H9 (cell line): ENCODE measurements around the gene SERTAD1. TPM values are rescaled to one million over a fixed set of nuclear protein-coding genes. Genes with fewer than 3 reads are reported as not detected.
A peak's percentile ranks its signal among the peaks of the same experiment; 100 is the strongest.

Experiments
- DNase-seq: peaks from one replicate; pipeline ENCODE4 v3.0.0-alpha.2; 2017
- H2AFZ ChIP-seq: one replicate; pipeline ENCODE4 v1.6.1; 2013; ENCODE audit warnings: mild to moderate bottlenecking, low read length, control low read depth, moderate library complexity
- H2AK5ac ChIP-seq: 2 replicates; pipeline ENCODE4 v1.6.1; 2013; ENCODE audit warnings: low read length, control low read depth, mixed read lengths; ENCODE audit not compliant: insufficient read length
- H2BK120ac ChIP-seq: one replicate; pipeline ENCODE4 v1.6.1; 2013; ENCODE audit warnings: low read depth, mild to moderate bottlenecking, low read length, control low read depth, inconsistent platforms; ENCODE audit not compliant: poor library complexity, severe bottlenecking
- H2BK12ac ChIP-seq: 2 replicates; pipeline ENCODE4 v1.6.1; 2013; ENCODE audit warnings: low read length, control low read depth, mixed read lengths, low read depth; ENCODE audit not compliant: insufficient read length
- H2BK15ac ChIP-seq: 2 replicates; pipeline ENCODE4 v1.6.1; 2013; ENCODE audit warnings: low read depth, low read length, control low read depth
- H2BK20ac ChIP-seq: one replicate; pipeline ENCODE4 v1.6.1; 2013; ENCODE audit warnings: low read depth, mild to moderate bottlenecking, low read length, control low read depth, inconsistent platforms; ENCODE audit not compliant: poor library complexity, severe bottlenecking
- H2BK5ac ChIP-seq: 2 replicates; pipeline ENCODE4 v1.6.1; 2013; ENCODE audit warnings: low read length, control low read depth, mixed read lengths; ENCODE audit not compliant: insufficient read length
- H3K14ac ChIP-seq: 2 replicates; pipeline ENCODE4 v1.6.1; 2013; ENCODE audit warnings: low read length, control low read depth; ENCODE audit not compliant: insufficient read depth
- H3K18ac ChIP-seq: 2 replicates; pipeline ENCODE4 v1.6.1; 2013; ENCODE audit warnings: low read depth, mild to moderate bottlenecking, mixed read lengths, low read length, control low read depth; ENCODE audit not compliant: insufficient read length
- H3K23ac ChIP-seq: 2 replicates; pipeline ENCODE4 v1.6.1; 2013; ENCODE audit warnings: low read length, control low read depth, mixed read lengths, low read depth; ENCODE audit not compliant: insufficient read length
- H3K23me2 ChIP-seq: 2 replicates; pipeline ENCODE4 v1.6.1; 2013; ENCODE audit warnings: low read depth, mild to moderate bottlenecking, mixed read lengths, low read length, control low read depth; ENCODE audit not compliant: insufficient read length, poor library complexity, severe bottlenecking
- H3K27ac ChIP-seq: 2 replicates; pipeline ENCODE4 v1.5.1; 2013; ENCODE audit warnings: low read length, control low read depth, mixed read lengths, low read depth; ENCODE audit not compliant: insufficient read length
- H3K27me3 ChIP-seq: 2 replicates; pipeline ENCODE4 v1.6.1; 2013; ENCODE audit warnings: low read length, control low read depth, inconsistent platforms; ENCODE audit not compliant: insufficient read depth
- H3K4ac ChIP-seq: 2 replicates; pipeline ENCODE4 v1.6.1; 2013; ENCODE audit warnings: low read depth, mild to moderate bottlenecking, control low read depth, inconsistent platforms, low read length, moderate library complexity
- H3K4me1 ChIP-seq: 2 replicates; pipeline ENCODE4 v1.6.1; 2013; ENCODE audit warnings: low read length, control low read depth, inconsistent platforms; ENCODE audit not compliant: insufficient read depth
- H3K4me2 ChIP-seq: 2 replicates; pipeline ENCODE4 v1.6.1; 2013; ENCODE audit warnings: low read length, control low read depth, mixed read lengths; ENCODE audit not compliant: insufficient read length, insufficient read depth
- H3K56ac ChIP-seq: 2 replicates; pipeline ENCODE4 v1.6.1; 2013; ENCODE audit warnings: low read depth, mild to moderate bottlenecking, mixed read lengths, low read length, control low read depth; ENCODE audit not compliant: insufficient read length
- H3K79me1 ChIP-seq: 2 replicates; pipeline ENCODE4 v1.6.1; 2013; ENCODE audit warnings: low read depth, mild to moderate bottlenecking, moderate library complexity, low read length, control low read depth, inconsistent platforms; ENCODE audit not compliant: insufficient read depth, poor library complexity, severe bottlenecking
- H3K79me2 ChIP-seq: 2 replicates; pipeline ENCODE4 v1.6.1; 2013; ENCODE audit warnings: low read length, control low read depth, inconsistent platforms; ENCODE audit not compliant: insufficient read depth
- H3K9ac ChIP-seq: 2 replicates; pipeline ENCODE4 v1.6.1; 2013; ENCODE audit warnings: low read length, control low read depth, mixed read lengths; ENCODE audit not compliant: insufficient read length; ENCODE audit errors: extremely low read depth
- H3K9me3 ChIP-seq: one replicate; pipeline ENCODE4 v1.6.1; 2013; ENCODE audit warnings: low read depth, low read length, inconsistent platforms; ENCODE audit not compliant: control insufficient read depth
- H3T11ph ChIP-seq: one replicate; pipeline ENCODE4 v1.6.1; 2013; ENCODE audit warnings: mild to moderate bottlenecking, low read length, control low read depth, inconsistent platforms
- H4K20me1 ChIP-seq: one replicate; pipeline ENCODE4 v1.6.1; 2013; ENCODE audit not compliant: control insufficient read depth, insufficient read length, insufficient read depth
- H4K5ac ChIP-seq: 2 replicates; pipeline ENCODE4 v1.6.1; 2013; ENCODE audit warnings: low read depth, mild to moderate bottlenecking, mixed read lengths, low read length, control low read depth; ENCODE audit not compliant: insufficient read length
- H4K8ac ChIP-seq: replicated peaks from 2 replicates; pipeline ENCODE4 v1.6.1; 2013; ENCODE audit warnings: low read length, control low read depth, mixed read lengths, low read depth; ENCODE audit not compliant: insufficient read length
- H4K91ac ChIP-seq: 2 replicates; pipeline ENCODE4 v1.6.1; 2013; ENCODE audit warnings: low read depth, mild to moderate bottlenecking, moderate library complexity, mixed read lengths, low read length, control low read depth; ENCODE audit not compliant: insufficient read length
- H3K27ac Mint-ChIP-seq, 3 experiments: 2 replicates in 2 of 3; 3 replicates in 1 of 3; pipeline ENCODE4 v1.8.0; 2020 to 2021; ENCODE audit warnings: mixed read lengths in 3 of 3, mild to moderate bottlenecking in 1 of 3, moderate library complexity in 1 of 3
- H3K27me3 Mint-ChIP-seq: 2 replicates; pipeline ENCODE4 v1.8.0; 2021; ENCODE audit warnings: low read depth, mild to moderate bottlenecking, moderate library complexity, mixed read lengths
- H3K36me3 Mint-ChIP-seq, 3 experiments: 2 replicates in 2 of 3; 3 replicates in 1 of 3; pipeline ENCODE4 v1.8.0; 2020 to 2021; ENCODE audit warnings: low read depth in 3 of 3, mixed read lengths in 3 of 3; ENCODE audit not compliant: insufficient read depth in 1 of 3
- H3K4me1 Mint-ChIP-seq, 2 experiments: 2 replicates each; pipeline ENCODE4 v1.8.0; 2020; ENCODE audit warnings: mixed read lengths in 2 of 2
- H3K4me3 Mint-ChIP-seq, 2 experiments: 2 replicates in 1 of 2; 3 replicates in 1 of 2; pipeline ENCODE4 v1.8.0; 2020 to 2021; ENCODE audit warnings: mild to moderate bottlenecking in 2 of 2, mixed read lengths in 2 of 2, moderate library complexity in 1 of 2
- H3K9me3 Mint-ChIP-seq, 2 experiments: 2 replicates in 1 of 2; 3 replicates in 1 of 2; pipeline ENCODE4 v1.8.0; 2020; ENCODE audit warnings: mild to moderate bottlenecking in 2 of 2, mixed read lengths in 2 of 2, moderate library complexity in 1 of 2
- CTCF ChIP-seq: fragments of 200-600 bp; sonication (generic); conservative IDR thresholded peaks from 3 replicates; pipeline ENCODE4 v1.8.0; 2021; ENCODE audit warnings: antibody characterized with exemption, mild to moderate bottlenecking
- WGBS: extraction: QIAGEN DNeasy Blood & Tissue Kit; methylation state at CpG from one replicate; pipeline ENCODE4 v1.1.7; 2013; ENCODE audit warnings: missing lambda C conversion rate, low lambda C conversion rate, mixed read lengths; ENCODE audit not compliant: insufficient read length; ENCODE audit errors: extremely low coverage; 5-methylcytosine and 5-hydroxymethylcytosine counted together
- total RNA-seq: library from RNA; stranded (reverse); gene quantifications from 2 replicates; pipeline ENCODE4 v1.2.1, GENCODE V29; 2021

Gene SERTAD1
- total RNA-seq, 1 experiment from 2014 or later, result 7.9 TPM

- H3K79me2 ChIP-seq, result no peaks in the 10 kb centered on the region
- no peak overlapping the region for H3T11ph ChIP-seq
- H2BK15ac ChIP-seq, result no peak overlapping the region
- H3K27ac ChIP-seq, result no peak overlapping the region
- H3K9me3 ChIP-seq, result no peaks in the 10 kb centered on the region
- peaks cover 11% of the 10 kb centered on the region for H3K23me2 ChIP-seq
- no peak overlapping the region for H3K23ac ChIP-seq
- H2BK120ac ChIP-seq, result no peak overlapping the region
- peaks cover 0 to 5% (median 4%) of the 10 kb centered on the region in 3 experiments; a peak in 3 of 7 replicates for H3K36me3 Mint-ChIP-seq
- H2BK12ac ChIP-seq, result no peak overlapping the region
- DNase-seq, result peak; percentile 89
- H3K27ac Mint-ChIP-seq, result peak overlapping the region; percentile 95 to 99 (median 96)
- H3K14ac ChIP-seq, result peak overlapping the region; percentile 33
- H3K27me3 Mint-ChIP-seq, result peaks cover 7% of the 10 kb centered on the region
- H2BK5ac ChIP-seq, result no peak overlapping the region
- no peaks in the 10 kb centered on the region; the same call in 1 of the 2 replicates for H3K4me1 ChIP-seq
- no peak overlapping the region for H4K5ac ChIP-seq
- no CpG with 5 or more reads among the region's 56 CpGs for WGBS
- peak overlapping the region; percentile 55 for H3K4me2 ChIP-seq
- H4K8ac ChIP-seq, result no peak overlapping the region
- no peak overlapping the region for H2AFZ ChIP-seq
- no peaks in the 10 kb centered on the region for H3K79me1 ChIP-seq
- peaks cover 0 to 3% of the 10 kb centered on the region in 2 experiments; a peak in 1 of 5 replicates for H3K9me3 Mint-ChIP-seq
- no peak overlapping the region for H2AK5ac ChIP-seq
- no peak overlapping the region for H4K91ac ChIP-seq
- H3K56ac ChIP-seq, result no peak overlapping the region
- peak overlapping the region; percentile 59 for H3K18ac ChIP-seq
- H4K20me1 ChIP-seq, result no peaks in the 10 kb centered on the region
- H2BK20ac ChIP-seq, result no peak overlapping the region
- peak overlapping the region; percentile 68 to 80 for H3K4me3 Mint-ChIP-seq
- no peaks in the 10 kb centered on the region for H3K27me3 ChIP-seq
- H3K4ac ChIP-seq, result no peak overlapping the region
- TF ChIP-seq CTCF, result peak; percentile 98
- H3K4me1 Mint-ChIP-seq, result peaks cover 23 to 28% of the 10 kb centered on the region in 2 experiments
- no peak overlapping the region for H3K9ac ChIP-seq
Observed at GRCh38 chr19:40420766-40421765, 4.7 kb downstream of the SERTAD1 start.
